Measurements from ENCODE around the gene AP5S1. TPM values are rescaled to one million over a fixed set of nuclear protein-coding genes. Genes with fewer than 3 reads are reported as not detected.
A peak's percentile ranks its signal among the peaks of the same experiment; 100 is the strongest.

Gene AP5S1
- total RNA-seq, 1 donor from 2014 or later, result 8.9 TPM

DNA sequence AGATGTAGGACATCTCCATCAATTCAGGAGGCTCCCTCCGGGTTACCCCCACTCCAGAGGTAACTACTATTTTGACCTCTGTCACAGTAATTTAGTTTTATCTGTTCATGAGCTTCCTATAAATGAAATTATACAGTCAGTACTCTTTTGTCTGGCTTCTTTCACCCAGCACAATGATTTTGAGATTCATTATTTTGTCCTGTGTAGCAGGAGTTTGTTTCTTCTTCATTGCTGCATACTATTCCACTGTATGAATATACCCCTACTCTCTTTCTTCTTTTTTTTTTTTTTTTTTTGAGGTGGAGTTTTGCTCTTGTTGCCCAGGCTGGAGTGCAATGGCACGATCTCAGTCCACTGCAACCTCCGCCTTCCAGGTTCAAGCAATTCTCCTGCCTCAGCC, 11.8 kb upstream of the AP5S1 start:
- peaks cover 40 to 50% (median 50%) of the 10 kb centered on the region in 3 donors for H3K4me1 ChIP-seq (ENCODE audit: control insufficient read depth in 3 of 3, insufficient read depth in 3 of 3, low read length in 3 of 3)

DNA sequence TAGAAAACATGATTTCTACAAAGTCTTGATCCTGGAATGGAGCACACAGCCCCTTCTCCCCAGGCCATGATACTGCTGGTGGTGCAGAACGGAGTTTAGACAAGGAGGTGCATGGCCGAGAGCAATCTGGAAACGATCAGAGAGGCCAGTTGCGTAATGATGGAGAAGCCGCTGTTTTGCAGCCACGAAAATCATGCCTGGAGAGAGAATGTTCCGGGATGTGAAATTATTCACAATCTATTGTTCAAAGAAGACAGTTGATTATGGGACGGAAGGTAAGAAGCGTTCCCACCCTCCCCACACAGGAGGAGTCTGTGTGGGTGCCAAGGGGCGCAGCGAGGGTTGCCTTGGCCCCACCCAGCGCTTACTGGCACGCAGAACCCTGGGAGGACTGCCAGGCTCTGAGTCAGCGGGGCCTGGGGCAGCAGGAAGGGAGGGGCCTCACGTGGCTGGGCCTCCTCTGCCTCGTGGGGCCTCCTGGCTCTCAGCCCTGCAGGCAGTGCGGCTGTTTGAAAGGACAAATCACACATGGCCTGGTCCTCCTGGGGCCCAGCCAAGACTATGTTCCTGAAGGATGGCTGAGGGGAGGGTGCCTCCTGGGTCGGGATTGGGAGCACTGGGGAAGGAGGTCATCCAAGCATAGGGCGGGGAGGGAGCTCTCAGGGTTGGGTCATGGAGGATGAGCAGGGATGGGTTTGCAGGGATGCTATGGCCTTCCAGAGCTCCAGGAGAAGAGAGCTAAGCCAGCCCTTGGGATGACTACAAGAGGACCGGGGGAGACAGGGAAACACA, 8.7 kb upstream of the AP5S1 start:
- no peaks in the 10 kb centered on the region for H3K9me3 ChIP-seq (ENCODE audit: control insufficient read depth in 3 of 3, low read length in 3 of 3)
- no peaks in the 10 kb centered on the region for H3K27me3 ChIP-seq (ENCODE audit: control insufficient read depth in 3 of 3, insufficient read depth in 3 of 3, low read length in 3 of 3)
- peak overlapping the region; percentile 83 for H3K27ac ChIP-seq (ENCODE audit: low read depth, low read length)
- H3K4me1 ChIP-seq (ENCODE audit: control insufficient read depth in 3 of 3, insufficient read depth in 3 of 3, low read length in 3 of 3), result peaks cover 29 to 40% (median 38%) of the 10 kb centered on the region in 3 donors
- H3K4me3 ChIP-seq (ENCODE audit: low read length in 3 of 3), result peak overlapping the region; percentile 58 to 87 (median 76)
- no peaks in the 10 kb centered on the region for H3K36me3 ChIP-seq (ENCODE audit: control insufficient read depth in 3 of 3, insufficient read depth in 3 of 3, low read length in 3 of 3)
- H3K9ac ChIP-seq (ENCODE audit: low read depth in 1 of 3, low read length in 3 of 3), result peak overlapping the region; percentile 68 to 87 (median 79)

More for the DNA sequence above, 11.8 kb upstream of the AP5S1 start:
- Histone ChIP-seq H3K4me3 (ENCODE audit: low read length in 3 of 3) (no peak overlapping the region), H3K27me3 (ENCODE audit: control insufficient read depth in 3 of 3, insufficient read depth in 3 of 3, low read length in 3 of 3) (no peaks in the 10 kb centered on the region), H3K27ac (ENCODE audit: low read depth, low read length) (peak overlapping the region; percentile 93), H3K9me3 (ENCODE audit: control insufficient read depth in 3 of 3, low read length in 3 of 3) (no peaks in the 10 kb centered on the region), H3K36me3 (ENCODE audit: control insufficient read depth in 3 of 3, insufficient read depth in 3 of 3, low read length in 3 of 3) (peaks cover 2 to 10% (median 7%) of the 10 kb centered on the region in 3 donors), H3K9ac (ENCODE audit: low read depth in 1 of 3, low read length in 3 of 3) (peak overlapping the region in 2 of 3 donors; percentile 42 to 68)

DNA sequence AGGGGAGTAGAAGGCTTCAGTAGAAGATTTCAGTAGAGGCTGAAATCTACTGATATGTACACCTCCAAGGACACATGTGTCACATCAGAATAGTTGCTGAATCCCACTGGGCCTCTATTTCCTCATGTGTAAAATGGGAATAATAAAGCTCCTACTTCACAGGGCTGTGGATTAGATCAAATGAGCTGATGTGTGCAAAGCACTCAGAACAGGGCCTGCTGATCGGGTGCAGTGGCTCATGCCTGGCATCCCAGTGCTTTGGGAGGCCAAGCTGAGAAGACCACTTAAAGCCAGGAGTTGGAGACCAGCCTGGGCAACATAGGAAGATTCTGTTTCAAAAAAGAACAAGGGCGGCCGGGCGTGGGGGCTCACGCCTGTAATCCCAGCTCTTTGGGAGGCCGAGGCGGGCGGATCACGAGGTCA, 8.1 kb upstream of the AP5S1 start:
- H3K36me3 ChIP-seq (ENCODE audit: control insufficient read depth in 3 of 3, insufficient read depth in 3 of 3, low read length in 3 of 3), result no peaks in the 10 kb centered on the region
- H3K9me3 ChIP-seq (ENCODE audit: control insufficient read depth in 3 of 3, low read length in 3 of 3), result no peaks in the 10 kb centered on the region
- peak overlapping the region in 2 of 3 donors; percentile 43 to 49 for H3K4me3 ChIP-seq (ENCODE audit: low read length in 3 of 3)
- H3K4me1 ChIP-seq (ENCODE audit: control insufficient read depth in 3 of 3, insufficient read depth in 3 of 3, low read length in 3 of 3), result peaks cover 24 to 35% (median 32%) of the 10 kb centered on the region in 3 donors
- H3K9ac ChIP-seq (ENCODE audit: low read depth in 1 of 3, low read length in 3 of 3), result peak overlapping the region in 2 of 3 donors; percentile 58 to 87
- peak overlapping the region; percentile 83 for H3K27ac ChIP-seq (ENCODE audit: low read depth, low read length)
- no peaks in the 10 kb centered on the region for H3K27me3 ChIP-seq (ENCODE audit: control insufficient read depth in 3 of 3, insufficient read depth in 3 of 3, low read length in 3 of 3)

GRCh38 chr20:3812975-3813847, 7.1 kb upstream of the AP5S1 start:
- H3K27ac ChIP-seq (ENCODE audit: low read depth, low read length), result peak overlapping the region; percentile 83
- no peaks in the 10 kb centered on the region for H3K9me3 ChIP-seq (ENCODE audit: control insufficient read depth in 3 of 3, low read length in 3 of 3)
- H3K4me3 ChIP-seq (ENCODE audit: low read length in 3 of 3), result no peak overlapping the region
- H3K27me3 ChIP-seq (ENCODE audit: control insufficient read depth in 3 of 3, insufficient read depth in 3 of 3, low read length in 3 of 3), result no peaks in the 10 kb centered on the region
- H3K36me3 ChIP-seq (ENCODE audit: control insufficient read depth in 3 of 3, insufficient read depth in 3 of 3, low read length in 3 of 3), result no peaks in the 10 kb centered on the region
- peak overlapping the region in 1 of 3 donors; percentile 57 for H3K9ac ChIP-seq (ENCODE audit: low read depth in 1 of 3, low read length in 3 of 3)
- H3K4me1 ChIP-seq (ENCODE audit: control insufficient read depth in 3 of 3, insufficient read depth in 3 of 3, low read length in 3 of 3), result peaks cover 15 to 28% (median 26%) of the 10 kb centered on the region in 3 donors

DNA sequence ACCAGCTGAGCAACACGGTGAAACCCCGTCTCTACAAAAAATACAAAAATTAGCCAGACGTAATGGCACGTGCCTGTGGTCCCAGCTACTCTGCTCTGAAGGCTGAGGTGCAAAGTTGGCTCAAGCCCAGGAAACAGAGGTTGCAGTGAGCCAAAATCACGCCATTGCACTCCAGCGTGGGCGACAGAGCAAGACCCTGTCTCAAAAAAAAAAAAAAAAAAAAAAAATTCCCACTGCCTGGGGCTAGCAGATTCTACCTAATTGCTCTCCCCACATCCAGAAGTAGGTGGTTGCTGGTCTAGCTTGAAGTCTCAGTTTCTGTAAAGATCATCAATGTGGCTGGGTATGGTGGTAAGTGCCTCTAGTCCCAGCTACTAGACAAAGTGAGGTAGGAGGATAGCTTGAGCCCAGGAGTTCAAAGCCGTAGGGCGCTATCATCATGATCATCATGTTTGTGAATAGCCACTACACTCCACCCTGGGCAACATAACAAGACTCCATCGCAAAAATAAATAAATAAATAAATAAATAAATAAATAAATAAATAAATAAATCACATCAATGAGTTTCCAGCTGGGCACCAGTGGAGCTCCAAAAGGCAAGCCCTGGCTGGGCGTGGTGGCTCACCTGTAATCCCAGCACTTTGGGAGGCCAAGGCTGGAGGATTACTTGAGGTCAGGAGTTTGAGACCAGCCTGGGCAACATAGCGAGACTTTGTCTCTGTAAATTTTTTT, 6.3 kb upstream of the AP5S1 start:
- Histone ChIP-seq H3K4me3 (ENCODE audit: low read length in 3 of 3) (no peak overlapping the region), H3K9ac (ENCODE audit: low read depth in 1 of 3, low read length in 3 of 3) (no peak overlapping the region), H3K36me3 (ENCODE audit: control insufficient read depth in 3 of 3, insufficient read depth in 3 of 3, low read length in 3 of 3) (no peaks in the 10 kb centered on the region), H3K9me3 (ENCODE audit: control insufficient read depth in 3 of 3, low read length in 3 of 3) (no peaks in the 10 kb centered on the region), H3K4me1 (ENCODE audit: control insufficient read depth in 3 of 3, insufficient read depth in 3 of 3, low read length in 3 of 3) (peaks cover 23 to 31% (median 29%) of the 10 kb centered on the region in 3 donors), H3K27me3 (ENCODE audit: control insufficient read depth in 3 of 3, insufficient read depth in 3 of 3, low read length in 3 of 3) (no peaks in the 10 kb centered on the region), H3K27ac (ENCODE audit: low read depth, low read length) (no peak overlapping the region)

- Histone ChIP-seq H3K9me3 (ENCODE audit: control insufficient read depth in 3 of 3, low read length in 3 of 3) (no peaks in the 10 kb centered on the region), H3K27ac (ENCODE audit: low read depth, low read length) (no peak overlapping the region), H3K4me3 (ENCODE audit: low read length in 3 of 3) (no peak overlapping the region), H3K9ac (ENCODE audit: low read depth in 1 of 3, low read length in 3 of 3) (no peak overlapping the region), H3K36me3 (ENCODE audit: control insufficient read depth in 3 of 3, insufficient read depth in 3 of 3, low read length in 3 of 3) (no peaks in the 10 kb centered on the region), H3K27me3 (ENCODE audit: control insufficient read depth in 3 of 3, insufficient read depth in 3 of 3, low read length in 3 of 3) (no peaks in the 10 kb centered on the region), H3K4me1 (ENCODE audit: control insufficient read depth in 3 of 3, insufficient read depth in 3 of 3, low read length in 3 of 3) (peaks cover 32 to 37% (median 36%) of the 10 kb centered on the region in 3 donors)
Observed at GRCh38 chr20:3814928-3815495, 5.3 kb upstream of the AP5S1 start.

GRCh38 chr20:3815703-3816315, 4.5 kb upstream of the AP5S1 start:
- H3K27ac ChIP-seq (ENCODE audit: low read depth, low read length), result no peak overlapping the region
- H3K4me1 ChIP-seq (ENCODE audit: control insufficient read depth in 3 of 3, insufficient read depth in 3 of 3, low read length in 3 of 3), result peaks cover 32 to 34% (median 34%) of the 10 kb centered on the region in 3 donors

DNA sequence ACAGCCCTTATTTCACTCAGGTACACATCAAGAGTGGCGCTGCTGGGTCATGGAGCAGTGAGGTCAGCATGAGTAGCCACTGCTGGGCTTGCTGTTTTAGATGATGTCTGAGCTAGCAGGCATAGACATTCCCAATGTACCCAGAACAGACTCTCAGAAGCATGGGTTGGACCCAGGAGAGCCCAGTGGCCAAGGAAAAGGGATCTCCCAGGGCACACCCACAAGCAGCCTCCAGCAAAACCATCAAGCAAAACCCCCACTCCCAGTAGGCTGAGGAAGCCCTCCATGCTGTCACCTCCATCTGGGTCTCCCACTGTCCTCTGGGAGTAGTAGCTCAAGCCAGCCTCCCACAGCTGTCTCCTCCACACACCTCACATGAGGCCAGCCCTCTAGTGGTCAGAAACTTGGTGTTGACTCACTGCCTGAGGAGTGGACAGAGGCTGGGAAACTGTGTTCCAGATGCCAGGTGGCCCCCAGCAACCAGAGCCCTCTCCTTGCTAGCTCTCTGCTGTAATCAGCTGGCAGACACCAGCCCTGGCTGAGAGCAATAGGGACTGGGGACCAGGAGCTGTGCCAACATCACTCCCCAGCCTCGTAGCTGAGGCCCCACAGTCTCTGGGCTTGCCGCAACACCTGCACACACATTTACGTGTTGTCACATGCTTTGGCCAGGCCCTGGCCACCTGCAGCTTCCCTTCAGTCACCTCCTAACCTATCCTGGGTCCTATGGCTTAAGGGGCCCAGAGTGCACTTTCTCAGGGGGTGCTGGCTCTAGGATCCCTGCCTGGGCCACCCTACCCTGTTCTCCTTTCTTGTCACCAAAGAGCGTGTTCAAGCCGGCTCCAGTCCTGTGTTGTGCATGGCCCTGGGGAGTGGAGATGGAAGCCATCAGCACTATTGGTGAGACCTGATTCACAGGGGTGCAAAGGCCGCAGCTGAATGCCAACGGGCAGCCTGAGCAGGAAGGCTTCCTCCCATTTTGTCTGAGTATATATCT, 1.9 kb upstream of the AP5S1 start:
- H3K36me3 ChIP-seq (ENCODE audit: control insufficient read depth in 3 of 3, insufficient read depth in 3 of 3, low read length in 3 of 3), result peaks cover 14 to 15% (median 14%) of the 10 kb centered on the region in 3 donors
- H3K4me1 ChIP-seq (ENCODE audit: control insufficient read depth in 3 of 3, insufficient read depth in 3 of 3, low read length in 3 of 3), result peaks cover 18 to 25% (median 23%) of the 10 kb centered on the region in 3 donors
- H3K9ac ChIP-seq (ENCODE audit: low read depth in 1 of 3, low read length in 3 of 3), result peak overlapping the region in 2 of 3 donors; percentile 15 to 62
- no peaks in the 10 kb centered on the region for H3K27me3 ChIP-seq (ENCODE audit: control insufficient read depth in 3 of 3, insufficient read depth in 3 of 3, low read length in 3 of 3)
- peaks cover 0 to 3% (median 0%) of the 10 kb centered on the region in 3 donors for H3K9me3 ChIP-seq (ENCODE audit: control insufficient read depth in 3 of 3, low read length in 3 of 3)
- peak overlapping the region; percentile 45 for H3K27ac ChIP-seq (ENCODE audit: low read depth, low read length)
- no peak overlapping the region for H3K4me3 ChIP-seq (ENCODE audit: low read length in 3 of 3)

More at GRCh38 chr20:3815703-3816315, 4.5 kb upstream of the AP5S1 start:
- H3K9ac ChIP-seq (ENCODE audit: low read depth in 1 of 3, low read length in 3 of 3), result no peak overlapping the region
- no peaks in the 10 kb centered on the region for H3K9me3 ChIP-seq (ENCODE audit: control insufficient read depth in 3 of 3, low read length in 3 of 3)
- no peak overlapping the region for H3K4me3 ChIP-seq (ENCODE audit: low read length in 3 of 3)
- H3K36me3 ChIP-seq (ENCODE audit: control insufficient read depth in 3 of 3, insufficient read depth in 3 of 3, low read length in 3 of 3), result no peaks in the 10 kb centered on the region
- no peaks in the 10 kb centered on the region for H3K27me3 ChIP-seq (ENCODE audit: control insufficient read depth in 3 of 3, insufficient read depth in 3 of 3, low read length in 3 of 3)

All from skeletal muscle tissue (tissue), 4 donors.